ENCODE measurements around the gene ACTG2. TPM values are rescaled to one million over a fixed set of nuclear protein-coding genes. Genes with fewer than 3 reads are reported as not detected.

The ACTG2 gene
- total RNA-seq, 2 experiments from 2014 or later: not detected

- POLR2A ChIA-PET: no interaction called here
- H3K27me3 Mint-ChIP-seq: no peaks in the 10 kb centered on the region
- DNase-seq: no peak
- no peak overlapping the region for H3K27ac Mint-ChIP-seq
- no peak overlapping the region for H3K4me3 Mint-ChIP-seq
- CTCF ChIA-PET: interaction anchor here (0.6 to 1.8 kb wide), 5 partner anchors 11 to 523 kb away, joined by 3 to 6 read pairs (median 4); no protein-coding TSS in a partner anchor
- peaks cover 61% of the 10 kb centered on the region for H3K36me3 Mint-ChIP-seq (ENCODE audit: low read depth)
- H3K9me3 Mint-ChIP-seq: no peaks in the 10 kb centered on the region
- H3K4me1 Mint-ChIP-seq: peaks cover 39% of the 10 kb centered on the region
Observed at GRCh38 chr2:73952499-73953446, 60.0 kb downstream of the ACTG2 start.

- H3K27ac Mint-ChIP-seq: no peak overlapping the region
- H3K4me3 Mint-ChIP-seq: no peak overlapping the region
- H3K27me3 Mint-ChIP-seq: no peaks in the 10 kb centered on the region
- no peaks in the 10 kb centered on the region for H3K9me3 Mint-ChIP-seq
- H3K4me1 Mint-ChIP-seq: peaks cover 17% of the 10 kb centered on the region
- peaks cover 66% of the 10 kb centered on the region for H3K36me3 Mint-ChIP-seq (ENCODE audit: low read depth)
- ChIA-PET CTCF (interaction anchor here (1.0 kb wide), 1 partner anchor 12 kb away, joined by 4 read pairs; no protein-coding TSS in a partner anchor), POLR2A (no interaction called here)
- no peak for DNase-seq
Observed at GRCh38 chr2:73956218-73956865, 63.5 kb downstream of the ACTG2 start.

GRCh38 chr2:73961274-73961673, 68.5 kb downstream of the ACTG2 start:
- H3K4me1 Mint-ChIP-seq: peaks cover 33% of the 10 kb centered on the region
- no peaks in the 10 kb centered on the region for H3K27me3 Mint-ChIP-seq
- H3K4me3 Mint-ChIP-seq: no peak overlapping the region
- no peak for DNase-seq
- H3K36me3 Mint-ChIP-seq (ENCODE audit: low read depth): peaks cover 44% of the 10 kb centered on the region
- H3K9me3 Mint-ChIP-seq: peaks cover 3% of the 10 kb centered on the region
- ChIA-PET CTCF (no interaction called here), POLR2A (no interaction called here)
- no peak overlapping the region for H3K27ac Mint-ChIP-seq

GRCh38 chr2:73961823-73962615, 69.2 kb downstream of the ACTG2 start:
- CTCF ChIA-PET: no interaction called here

GRCh38 chr2:73962798-73963197, 70.0 kb downstream of the ACTG2 start:
- Mint-ChIP-seq H3K4me3 (no peak overlapping the region), H3K36me3 (ENCODE audit: low read depth) (peaks cover 34% of the 10 kb centered on the region), H3K27ac (no peak overlapping the region), H3K9me3 (peaks cover 3% of the 10 kb centered on the region), H3K27me3 (no peaks in the 10 kb centered on the region), H3K4me1 (peaks cover 36% of the 10 kb centered on the region)
- CTCF ChIA-PET: interaction anchor here (1.0 to 1.9 kb wide), 3 partner anchors 11 to 134 kb away, joined by 4 to 6 read pairs (median 5); partner anchors contain the start of gene STAMBP
- POLR2A ChIA-PET: no interaction called here
- no peak for DNase-seq

More at GRCh38 chr2:73961823-73962615, 69.2 kb downstream of the ACTG2 start:
- peaks cover 36% of the 10 kb centered on the region for H3K4me1 Mint-ChIP-seq
- H3K36me3 Mint-ChIP-seq (ENCODE audit: low read depth): peaks cover 38% of the 10 kb centered on the region
- H3K27me3 Mint-ChIP-seq: no peaks in the 10 kb centered on the region
- POLR2A ChIA-PET: no interaction called here
- H3K4me3 Mint-ChIP-seq: no peak overlapping the region
- H3K9me3 Mint-ChIP-seq: peaks cover 3% of the 10 kb centered on the region
- no peak overlapping the region for H3K27ac Mint-ChIP-seq
- DNase-seq: no peak

- CTCF ChIA-PET: interaction anchor here (0.6 to 1.9 kb wide), 5 partner anchors 12 to 141 kb away, joined by 3 to 6 read pairs (median 4); partner anchors contain the start of gene STAMBP
- POLR2A ChIA-PET: no interaction called here
- Mint-ChIP-seq H3K27me3 (no peaks in the 10 kb centered on the region), H3K9me3 (peaks cover 3% of the 10 kb centered on the region), H3K4me1 (peaks cover 37% of the 10 kb centered on the region), H3K27ac (no peak overlapping the region), H3K36me3 (ENCODE audit: low read depth) (peaks cover 26% of the 10 kb centered on the region), H3K4me3 (no peak overlapping the region)
- DNase-seq: no peak
Observed at GRCh38 chr2:73963385-73964120, 70.7 kb downstream of the ACTG2 start.

- DNase-seq: no peak
- no peak overlapping the region for H3K27ac Mint-ChIP-seq
- H3K4me3 Mint-ChIP-seq: no peak overlapping the region
Observed at GRCh38 chr2:73964223-73964622, 71.4 kb downstream of the ACTG2 start.

GRCh38 chr2:73965053-73965452, 72.2 kb downstream of the ACTG2 start:
- Mint-ChIP-seq H3K36me3 (ENCODE audit: low read depth) (peaks cover 12% of the 10 kb centered on the region), H3K27ac (no peak overlapping the region), H3K27me3 (no peaks in the 10 kb centered on the region), H3K9me3 (peaks cover 3% of the 10 kb centered on the region), H3K4me1 (peaks cover 46% of the 10 kb centered on the region), H3K4me3 (no peak overlapping the region)
- DNase-seq: no peak
- ChIA-PET CTCF (interaction anchor here (0.9 to 1.1 kb wide), 2 partner anchors 17 to 42 kb away, joined by 3 read pairs; no protein-coding TSS in a partner anchor), POLR2A (no interaction called here)

More at GRCh38 chr2:73964223-73964622, 71.4 kb downstream of the ACTG2 start:
- Mint-ChIP-seq H3K36me3 (ENCODE audit: low read depth) (peaks cover 20% of the 10 kb centered on the region), H3K4me1 (peaks cover 37% of the 10 kb centered on the region), H3K9me3 (peaks cover 3% of the 10 kb centered on the region), H3K27me3 (no peaks in the 10 kb centered on the region)
- ChIA-PET POLR2A (no interaction called here), CTCF (interaction anchor here (0.5 to 1.9 kb wide), 4 partner anchors 13 to 136 kb away, joined by 3 to 6 read pairs (median 4); partner anchors contain the start of gene STAMBP)

- no peaks in the 10 kb centered on the region for H3K9me3 Mint-ChIP-seq
- ChIA-PET CTCF (interaction anchor here (0.6 to 2.2 kb wide), 7 partner anchors 12 to 541 kb away, joined by 3 to 9 read pairs (median 3); no protein-coding TSS in a partner anchor), POLR2A (no interaction called here)
- no peaks in the 10 kb centered on the region for H3K27me3 Mint-ChIP-seq
- no peak overlapping the region for H3K27ac Mint-ChIP-seq
- no peaks in the 10 kb centered on the region for H3K36me3 Mint-ChIP-seq (ENCODE audit: low read depth)
- peaks cover 70% of the 10 kb centered on the region for H3K4me1 Mint-ChIP-seq
- DNase-seq: no peak
- H3K4me3 Mint-ChIP-seq: no peak overlapping the region
Observed at GRCh38 chr2:73968357-73968937, 75.6 kb downstream of the ACTG2 start.

GRCh38 chr2:73969356-73969755, 76.5 kb downstream of the ACTG2 start:
- ChIA-PET CTCF (interaction anchor here (0.7 to 1.6 kb wide), 6 partner anchors 10 to 84 kb away, joined by 3 to 8 read pairs (median 3); no protein-coding TSS in a partner anchor), POLR2A (no interaction called here)
- Mint-ChIP-seq H3K4me1 (peaks cover 61% of the 10 kb centered on the region), H3K9me3 (no peaks in the 10 kb centered on the region), H3K27me3 (no peaks in the 10 kb centered on the region), H3K36me3 (ENCODE audit: low read depth) (no peaks in the 10 kb centered on the region), H3K27ac (peak overlapping the region; percentile 87), H3K4me3 (no peak overlapping the region)
- no peak for DNase-seq

Data from activated CD4-positive, alpha-beta T cell treated with anti-CD3 and anti-CD28 coated beads, Interleukin-2, amount 10 ng/mL, durations not matched to agents 7 days and 5 days (primary cell).